ENCODE measurements around the gene VAV2. TPM values are rescaled to one million over a fixed set of nuclear protein-coding genes. Genes with fewer than 3 reads are reported as not detected.

Gene VAV2
- total and polyA plus RNA-seq, 9 of the 15 experiments (the other 6 are each of a cell fraction or from before 2014, with no cell fraction given) = 0.01 to 2.7 (median 1.0) TPM; not detected in 1

DNA sequence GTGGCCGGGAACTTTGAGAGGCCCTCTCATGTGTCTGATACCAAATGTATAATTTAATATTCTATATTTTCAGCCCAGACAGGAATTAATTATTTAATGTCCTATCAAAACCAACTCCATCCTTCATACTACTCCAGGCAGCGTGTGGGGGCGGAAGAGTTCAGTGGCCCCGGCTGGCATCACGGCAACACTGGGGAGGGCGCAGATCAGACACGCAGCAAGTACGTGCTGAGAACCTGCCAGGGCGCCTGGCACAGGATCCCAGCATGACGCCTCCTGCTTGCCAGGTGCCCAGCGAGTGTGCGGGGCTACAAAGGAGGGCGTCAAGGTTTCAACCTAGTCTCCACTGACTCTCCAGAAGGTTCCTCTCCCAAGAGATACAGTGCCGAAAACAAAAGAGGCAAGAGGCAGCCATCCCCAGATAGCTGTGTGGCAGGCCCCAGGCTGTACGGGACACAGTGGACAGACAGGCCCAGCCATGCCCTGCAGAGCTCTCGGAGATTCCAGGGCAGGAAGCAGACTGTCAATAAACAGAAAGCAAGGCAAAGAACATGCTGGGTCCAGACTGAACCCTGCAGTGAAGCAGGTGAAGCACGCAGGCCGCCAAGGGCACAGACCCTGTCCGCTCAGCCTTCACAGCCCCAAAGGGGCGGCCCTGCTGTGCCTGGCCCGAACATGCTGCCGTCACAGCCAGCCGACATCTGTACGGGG is 110.3 kb downstream of the VAV2 start (continued):
- TF ChIP-seq HINFP (tag; conservative IDR thresholded peaks at IDR 0.05; ENCODE audit: low read depth) (no peak), NR3C1 (CRISPR knock-in tag; IDR thresholded peaks at IDR 0.05) (no peak), SIX5 (IDR thresholded peaks at IDR 0.05; ENCODE audit: borderline replicate concordance in 1 of 2, insufficient read depth in 1 of 2, low read depth in 1 of 2, low read length in 2 of 2) (no peak), RBM15 (IDR thresholded peaks at IDR 0.05; ENCODE audit: insufficient read depth, low read length) (no peak), NFE2 (IDR thresholded peaks at IDR 0.05; ENCODE audit: low read depth) (no peak), ZBTB49 (CRISPR knock-in tag; IDR thresholded peaks at IDR 0.05; ENCODE audit: borderline replicate concordance) (no peak), ATF7 (IDR thresholded peaks at IDR 0.05) (no peak)
- TF ChIP-seq, protein P1, sequence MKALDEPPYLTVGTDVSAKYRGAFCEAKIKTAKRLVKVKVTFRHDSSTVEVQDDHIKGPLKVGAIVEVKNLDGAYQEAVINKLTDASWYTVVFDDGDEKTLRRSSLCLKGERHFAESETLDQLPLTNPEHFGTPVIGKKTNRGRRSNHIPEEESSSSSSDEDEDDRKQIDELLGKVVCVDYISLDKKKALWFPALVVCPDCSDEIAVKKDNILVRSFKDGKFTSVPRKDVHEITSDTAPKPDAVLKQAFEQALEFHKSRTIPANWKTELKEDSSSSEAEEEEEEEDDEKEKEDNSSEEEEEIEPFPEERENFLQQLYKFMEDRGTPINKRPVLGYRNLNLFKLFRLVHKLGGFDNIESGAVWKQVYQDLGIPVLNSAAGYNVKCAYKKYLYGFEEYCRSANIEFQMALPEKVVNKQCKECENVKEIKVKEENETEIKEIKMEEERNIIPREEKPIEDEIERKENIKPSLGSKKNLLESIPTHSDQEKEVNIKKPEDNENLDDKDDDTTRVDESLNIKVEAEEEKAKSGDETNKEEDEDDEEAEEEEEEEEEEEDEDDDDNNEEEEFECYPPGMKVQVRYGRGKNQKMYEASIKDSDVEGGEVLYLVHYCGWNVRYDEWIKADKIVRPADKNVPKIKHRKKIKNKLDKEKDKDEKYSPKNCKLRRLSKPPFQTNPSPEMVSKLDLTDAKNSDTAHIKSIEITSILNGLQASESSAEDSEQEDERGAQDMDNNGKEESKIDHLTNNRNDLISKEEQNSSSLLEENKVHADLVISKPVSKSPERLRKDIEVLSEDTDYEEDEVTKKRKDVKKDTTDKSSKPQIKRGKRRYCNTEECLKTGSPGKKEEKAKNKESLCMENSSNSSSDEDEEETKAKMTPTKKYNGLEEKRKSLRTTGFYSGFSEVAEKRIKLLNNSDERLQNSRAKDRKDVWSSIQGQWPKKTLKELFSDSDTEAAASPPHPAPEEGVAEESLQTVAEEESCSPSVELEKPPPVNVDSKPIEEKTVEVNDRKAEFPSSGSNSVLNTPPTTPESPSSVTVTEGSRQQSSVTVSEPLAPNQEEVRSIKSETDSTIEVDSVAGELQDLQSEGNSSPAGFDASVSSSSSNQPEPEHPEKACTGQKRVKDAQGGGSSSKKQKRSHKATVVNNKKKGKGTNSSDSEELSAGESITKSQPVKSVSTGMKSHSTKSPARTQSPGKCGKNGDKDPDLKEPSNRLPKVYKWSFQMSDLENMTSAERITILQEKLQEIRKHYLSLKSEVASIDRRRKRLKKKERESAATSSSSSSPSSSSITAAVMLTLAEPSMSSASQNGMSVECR (CRISPR knock-in tag; IDR thresholded peaks at IDR 0.05) = no peak
- TF ChIP-seq, protein P2, sequence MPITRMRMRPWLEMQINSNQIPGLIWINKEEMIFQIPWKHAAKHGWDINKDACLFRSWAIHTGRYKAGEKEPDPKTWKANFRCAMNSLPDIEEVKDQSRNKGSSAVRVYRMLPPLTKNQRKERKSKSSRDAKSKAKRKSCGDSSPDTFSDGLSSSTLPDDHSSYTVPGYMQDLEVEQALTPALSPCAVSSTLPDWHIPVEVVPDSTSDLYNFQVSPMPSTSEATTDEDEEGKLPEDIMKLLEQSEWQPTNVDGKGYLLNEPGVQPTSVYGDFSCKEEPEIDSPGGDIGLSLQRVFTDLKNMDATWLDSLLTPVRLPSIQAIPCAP (CRISPR knock-in tag; IDR thresholded peaks at IDR 0.05; ENCODE audit: borderline replicate concordance) = no peak

Measured in K562 (cell line).